ENCODE results near the gene TICRR.

The TICRR gene

DNA sequence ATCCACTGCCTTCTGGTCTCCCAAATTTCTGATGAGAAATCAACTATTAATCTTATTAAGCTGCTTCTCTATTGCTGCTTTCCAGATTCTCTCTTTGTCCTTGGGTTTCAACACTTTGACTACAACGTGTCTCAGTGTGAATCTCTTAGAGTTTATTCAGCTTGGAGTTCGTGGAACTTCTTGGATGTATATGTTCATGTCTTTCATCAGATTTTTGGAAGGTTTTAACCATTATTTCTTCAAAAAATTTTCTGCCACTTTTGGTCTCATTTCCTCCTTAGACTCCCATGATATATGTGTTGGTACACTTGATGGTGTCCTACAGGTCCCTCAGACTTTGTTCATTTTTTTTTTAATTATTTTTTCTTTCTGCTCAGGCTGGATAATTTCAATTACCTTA lies 36.0 kb downstream of the TICRR start:
- peaks cover 3 to 6% of the 10 kb centered on the region in 2 donors for H3K27me3 ChIP-seq (ENCODE audit: control insufficient read depth in 1 of 2, insufficient read depth in 2 of 2, low read length in 2 of 2)
- H3K27ac ChIP-seq (ENCODE audit: low read length): no peak overlapping the region
- peaks cover 2 to 3% of the 10 kb centered on the region in 2 donors for H3K9me3 ChIP-seq (ENCODE audit: control insufficient read depth in 2 of 2, low read length in 2 of 2)
- no peaks in the 10 kb centered on the region for H3K4me1 ChIP-seq (ENCODE audit: control insufficient read depth, insufficient read depth, low read length)
- H3K9ac ChIP-seq (ENCODE audit: low read length in 2 of 2): no peak overlapping the region
- H3K4me3 ChIP-seq (ENCODE audit: low read length in 2 of 2): no peak overlapping the region
- H3K36me3 ChIP-seq (ENCODE audit: control insufficient read depth in 2 of 2, insufficient read depth in 2 of 2, low read length in 2 of 2): no peaks in the 10 kb centered on the region

DNA sequence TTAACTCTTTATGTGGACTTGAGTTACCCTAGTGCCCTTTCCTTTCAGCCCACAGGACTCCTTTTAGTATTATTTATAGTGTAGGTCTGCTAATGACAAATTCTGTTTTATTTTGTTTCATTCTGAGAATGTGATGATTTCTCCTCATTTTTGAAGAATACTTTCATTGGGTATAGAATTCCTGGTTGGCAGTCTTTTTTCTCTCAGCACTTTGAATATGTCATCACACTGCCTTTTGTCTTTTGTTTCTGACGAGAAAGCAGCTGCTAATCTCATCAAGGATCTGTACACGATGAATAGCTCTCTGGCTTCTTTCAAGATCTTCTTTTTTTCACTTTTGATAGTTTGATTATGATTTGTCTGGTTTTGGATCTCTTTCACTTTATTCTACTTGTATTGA lies 37.8 kb downstream of the TICRR start:
- H3K4me3 ChIP-seq (ENCODE audit: low read length in 2 of 2): no peak overlapping the region
- H3K4me1 ChIP-seq (ENCODE audit: control insufficient read depth, insufficient read depth, low read length): no peaks in the 10 kb centered on the region
- no peaks in the 10 kb centered on the region for H3K36me3 ChIP-seq (ENCODE audit: control insufficient read depth in 2 of 2, insufficient read depth in 2 of 2, low read length in 2 of 2)
- peaks cover 2 to 3% of the 10 kb centered on the region in 2 donors for H3K9me3 ChIP-seq (ENCODE audit: control insufficient read depth in 2 of 2, low read length in 2 of 2)
- H3K9ac ChIP-seq (ENCODE audit: low read length in 2 of 2): no peak overlapping the region
- H3K27me3 ChIP-seq (ENCODE audit: control insufficient read depth in 1 of 2, insufficient read depth in 2 of 2, low read length in 2 of 2): peaks cover 3 to 7% of the 10 kb centered on the region in 2 donors
- H3K27ac ChIP-seq (ENCODE audit: low read length): no peak overlapping the region

DNA sequence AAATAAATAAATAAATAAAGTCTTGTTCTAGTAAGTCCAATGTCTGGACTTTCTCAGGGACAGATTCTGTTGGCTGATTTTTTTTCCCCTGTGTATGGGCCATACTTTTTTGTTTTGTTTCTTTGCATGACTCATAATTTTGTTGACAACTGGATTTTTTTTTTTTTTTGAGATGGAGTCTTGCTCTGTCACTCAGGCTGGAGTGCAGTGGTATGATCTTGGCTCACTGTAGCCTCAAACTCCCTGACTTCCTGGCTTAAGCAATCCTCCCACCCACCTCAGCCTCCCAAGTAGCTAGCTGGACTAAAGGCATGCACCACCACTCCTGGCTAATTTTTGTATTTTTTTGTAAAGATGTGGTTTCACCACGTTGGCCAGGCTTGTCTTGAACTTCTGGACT lies 38.9 kb downstream of the TICRR start:
- Histone ChIP-seq H3K27me3 (ENCODE audit: control insufficient read depth in 1 of 2, insufficient read depth in 2 of 2, low read length in 2 of 2) (peaks cover 3 to 7% of the 10 kb centered on the region in 2 donors), H3K27ac (ENCODE audit: low read length) (no peak overlapping the region), H3K9ac (ENCODE audit: low read length in 2 of 2) (no peak overlapping the region), H3K36me3 (ENCODE audit: control insufficient read depth in 2 of 2, insufficient read depth in 2 of 2, low read length in 2 of 2) (no peaks in the 10 kb centered on the region), H3K4me3 (ENCODE audit: low read length in 2 of 2) (no peak overlapping the region), H3K9me3 (ENCODE audit: control insufficient read depth in 2 of 2, low read length in 2 of 2) (peaks cover 2 to 3% of the 10 kb centered on the region in 2 donors), H3K4me1 (ENCODE audit: control insufficient read depth, insufficient read depth, low read length) (no peaks in the 10 kb centered on the region)

DNA sequence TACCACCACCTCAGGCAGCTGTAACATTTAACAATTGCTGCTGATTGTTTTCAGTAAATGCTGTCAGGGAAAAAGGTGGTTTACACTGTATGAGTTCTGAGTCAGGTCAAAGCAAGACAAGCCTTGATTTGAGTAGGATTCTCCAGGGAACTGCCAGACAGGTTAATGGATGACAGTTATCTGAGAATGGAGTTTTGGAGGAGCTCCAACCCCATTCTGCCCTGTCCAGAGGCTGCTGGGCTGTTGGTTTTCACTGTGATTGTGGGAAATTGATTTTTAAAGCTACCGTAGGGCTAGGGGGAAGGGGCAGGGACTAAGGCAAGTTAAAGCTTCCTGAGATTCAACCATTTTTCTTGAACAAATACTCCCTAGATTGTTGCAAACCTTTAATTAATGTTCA lies 39.9 kb downstream of the TICRR start:
- Histone ChIP-seq H3K4me3 (ENCODE audit: low read length in 2 of 2) (no peak overlapping the region), H3K27ac (ENCODE audit: low read length) (no peak overlapping the region), H3K36me3 (ENCODE audit: control insufficient read depth in 2 of 2, insufficient read depth in 2 of 2, low read length in 2 of 2) (no peaks in the 10 kb centered on the region), H3K9me3 (ENCODE audit: control insufficient read depth in 2 of 2, low read length in 2 of 2) (peaks cover 2 to 3% of the 10 kb centered on the region in 2 donors), H3K27me3 (ENCODE audit: control insufficient read depth in 1 of 2, insufficient read depth in 2 of 2, low read length in 2 of 2) (peaks cover 3 to 7% of the 10 kb centered on the region in 2 donors), H3K4me1 (ENCODE audit: control insufficient read depth, insufficient read depth, low read length) (no peaks in the 10 kb centered on the region), H3K9ac (ENCODE audit: low read length in 2 of 2) (no peak overlapping the region)

DNA sequence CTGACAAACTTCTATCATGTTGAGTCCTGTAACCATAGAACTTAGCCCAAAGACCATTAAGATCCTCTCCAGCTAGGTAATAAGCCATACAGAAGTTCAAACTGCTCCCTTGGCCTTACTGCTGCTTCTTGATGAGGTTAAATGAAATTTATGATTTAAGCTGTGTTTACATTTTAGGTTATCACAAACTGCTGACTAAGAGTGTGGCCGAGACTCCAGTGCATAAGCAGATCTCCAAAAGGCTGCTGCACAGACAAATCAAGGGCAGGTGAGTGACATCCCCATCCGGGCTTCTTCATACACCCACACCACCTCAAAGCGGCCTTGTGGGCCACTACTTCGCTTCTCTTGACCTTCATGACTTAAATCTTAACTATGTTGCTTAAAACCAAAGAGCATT lies 41.0 kb downstream of the TICRR start:
- Histone ChIP-seq H3K9me3 (ENCODE audit: control insufficient read depth in 2 of 2, low read length in 2 of 2) (peaks cover 2 to 3% of the 10 kb centered on the region in 2 donors), H3K9ac (ENCODE audit: low read length in 2 of 2) (no peak overlapping the region), H3K4me1 (ENCODE audit: control insufficient read depth, insufficient read depth, low read length) (no peaks in the 10 kb centered on the region), H3K36me3 (ENCODE audit: control insufficient read depth in 2 of 2, insufficient read depth in 2 of 2, low read length in 2 of 2) (no peaks in the 10 kb centered on the region), H3K27me3 (ENCODE audit: control insufficient read depth in 1 of 2, insufficient read depth in 2 of 2, low read length in 2 of 2) (peaks cover 3 to 7% of the 10 kb centered on the region in 2 donors), H3K27ac (ENCODE audit: low read length) (no peak overlapping the region), H3K4me3 (ENCODE audit: low read length in 2 of 2) (no peak overlapping the region)

DNA sequence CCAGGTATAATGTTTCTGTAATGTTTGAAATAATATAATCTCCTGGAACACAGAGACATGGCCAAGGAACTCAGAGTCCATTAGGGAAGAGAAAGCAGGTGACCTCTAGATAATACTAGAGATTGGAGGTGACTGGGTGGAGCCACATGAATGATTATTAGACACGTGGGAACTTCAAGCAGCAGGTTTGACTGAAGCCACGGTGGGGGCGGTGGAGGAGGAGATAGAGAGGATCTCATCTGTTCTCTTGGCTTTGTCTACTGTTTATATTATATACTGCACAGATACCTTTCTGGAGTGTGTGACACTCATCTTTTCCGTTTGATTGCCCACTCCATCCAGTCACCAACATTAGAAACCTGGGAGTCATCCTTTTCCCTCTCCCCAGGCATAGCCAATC lies 46.3 kb downstream of the TICRR start:
- H3K4me1 ChIP-seq (ENCODE audit: control insufficient read depth, insufficient read depth, low read length): no peaks in the 10 kb centered on the region
- H3K9me3 ChIP-seq (ENCODE audit: control insufficient read depth in 2 of 2, low read length in 2 of 2): no peaks in the 10 kb centered on the region
- H3K36me3 ChIP-seq (ENCODE audit: control insufficient read depth in 2 of 2, insufficient read depth in 2 of 2, low read length in 2 of 2): peaks cover 4% of the 10 kb centered on the region in 2 donors
- H3K27me3 ChIP-seq (ENCODE audit: control insufficient read depth in 1 of 2, insufficient read depth in 2 of 2, low read length in 2 of 2): no peaks in the 10 kb centered on the region
- H3K27ac ChIP-seq (ENCODE audit: low read length): no peak overlapping the region
- no peak overlapping the region for H3K4me3 ChIP-seq (ENCODE audit: low read length in 2 of 2)
- H3K9ac ChIP-seq (ENCODE audit: low read length in 2 of 2): no peak overlapping the region

DNA sequence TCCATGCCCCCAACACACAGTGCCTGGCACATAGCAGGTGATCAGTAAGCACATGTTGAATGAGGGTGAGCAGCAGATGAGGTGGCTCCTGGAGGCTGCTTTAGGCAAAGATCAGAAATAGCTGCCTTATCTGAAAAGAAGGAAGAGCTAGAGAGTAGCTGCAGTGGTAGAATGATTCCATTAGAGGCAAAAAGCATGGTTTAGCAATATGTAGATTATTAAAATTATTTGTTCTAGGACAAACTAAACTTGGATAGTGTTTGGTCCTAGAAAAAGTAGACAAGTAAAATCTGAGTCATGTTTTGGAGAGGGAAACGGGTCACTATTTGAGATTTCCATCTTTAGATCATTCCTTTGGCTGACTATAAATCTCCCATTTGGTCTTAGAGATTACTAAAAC lies 47.9 kb downstream of the TICRR start:
- Histone ChIP-seq H3K9me3 (ENCODE audit: control insufficient read depth in 2 of 2, low read length in 2 of 2) (no peaks in the 10 kb centered on the region), H3K27ac (ENCODE audit: low read length) (no peak overlapping the region), H3K4me3 (ENCODE audit: low read length in 2 of 2) (no peak overlapping the region), H3K27me3 (ENCODE audit: control insufficient read depth in 1 of 2, insufficient read depth in 2 of 2, low read length in 2 of 2) (no peaks in the 10 kb centered on the region), H3K9ac (ENCODE audit: low read length in 2 of 2) (no peak overlapping the region), H3K36me3 (ENCODE audit: control insufficient read depth in 2 of 2, insufficient read depth in 2 of 2, low read length in 2 of 2) (peaks cover 4 to 10% of the 10 kb centered on the region in 2 donors), H3K4me1 (ENCODE audit: control insufficient read depth, insufficient read depth, low read length) (no peaks in the 10 kb centered on the region)

DNA sequence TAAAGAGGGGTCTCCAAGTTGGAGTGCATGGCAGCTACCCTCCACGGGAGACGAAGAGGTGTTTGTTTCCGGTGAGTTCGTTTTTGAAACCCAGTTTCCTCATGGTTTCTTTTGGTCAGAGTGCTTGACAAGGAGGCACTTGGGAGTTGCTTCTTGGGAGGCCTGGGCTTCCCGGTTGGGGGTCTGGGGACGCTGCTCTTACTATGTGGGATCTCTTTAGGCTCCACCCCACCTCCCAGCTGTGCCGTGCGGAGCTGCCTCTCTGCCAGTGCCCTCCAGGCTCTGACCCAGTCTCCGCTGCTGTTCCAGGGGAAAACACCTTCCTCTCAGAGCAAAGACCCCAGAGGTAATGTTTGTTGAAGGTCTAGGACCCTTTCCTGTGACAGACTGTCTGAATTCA lies 50.4 kb downstream of the TICRR start:
- no peaks in the 10 kb centered on the region for H3K4me1 ChIP-seq (ENCODE audit: control insufficient read depth, insufficient read depth, low read length)
- H3K9ac ChIP-seq (ENCODE audit: low read length in 2 of 2): no peak overlapping the region
- H3K9me3 ChIP-seq (ENCODE audit: control insufficient read depth in 2 of 2, low read length in 2 of 2): no peaks in the 10 kb centered on the region
- H3K27me3 ChIP-seq (ENCODE audit: control insufficient read depth in 1 of 2, insufficient read depth in 2 of 2, low read length in 2 of 2): no peaks in the 10 kb centered on the region
- no peak overlapping the region for H3K4me3 ChIP-seq (ENCODE audit: low read length in 2 of 2)
- H3K27ac ChIP-seq (ENCODE audit: low read length): no peak overlapping the region
- peaks cover 11 to 27% of the 10 kb centered on the region in 2 donors for H3K36me3 ChIP-seq (ENCODE audit: control insufficient read depth in 2 of 2, insufficient read depth in 2 of 2, low read length in 2 of 2)

DNA sequence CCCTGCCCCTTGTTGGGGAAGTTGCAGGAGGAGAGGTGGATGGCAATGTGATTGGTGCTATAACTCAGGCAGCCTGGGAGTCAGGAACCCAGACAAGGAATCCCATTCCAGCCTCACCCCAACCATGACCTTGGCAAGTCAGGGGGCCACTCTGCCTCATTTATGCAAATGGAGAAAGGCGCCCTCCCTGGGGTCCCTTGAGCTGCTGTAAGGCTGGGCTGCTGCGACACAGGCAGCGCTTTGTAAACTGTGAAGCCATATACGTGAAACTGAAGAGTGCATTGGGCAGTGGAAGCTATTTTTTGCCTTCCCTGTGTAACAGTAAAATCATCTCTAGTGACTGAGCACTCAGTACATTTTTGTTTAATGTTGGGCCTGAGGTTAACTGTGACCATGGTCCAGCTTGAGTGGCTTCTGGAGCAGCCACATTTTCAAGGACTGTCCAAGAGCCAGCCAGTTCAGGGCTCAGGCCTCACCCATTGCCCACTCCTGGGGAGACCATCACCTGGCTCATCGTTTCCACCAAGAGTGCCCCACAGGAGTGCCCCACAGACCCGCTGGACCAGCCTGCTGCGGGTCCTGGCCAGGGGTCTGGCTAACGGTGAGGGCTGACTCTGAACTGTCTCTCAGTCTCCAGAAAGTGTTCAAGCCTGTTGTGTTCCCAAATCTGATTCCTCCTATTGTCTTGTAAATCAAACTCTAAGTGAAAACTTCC lies 52.1 kb downstream of the TICRR start:
- Histone ChIP-seq H3K4me1 (ENCODE audit: control insufficient read depth, insufficient read depth, low read length) (no peaks in the 10 kb centered on the region), H3K4me3 (ENCODE audit: low read length in 2 of 2) (no peak overlapping the region), H3K36me3 (ENCODE audit: control insufficient read depth in 2 of 2, insufficient read depth in 2 of 2, low read length in 2 of 2) (peaks cover 26 to 39% of the 10 kb centered on the region in 2 donors), H3K27ac (ENCODE audit: low read length) (no peak overlapping the region), H3K9ac (ENCODE audit: low read length in 2 of 2) (no peak overlapping the region), H3K9me3 (ENCODE audit: control insufficient read depth in 2 of 2, low read length in 2 of 2) (no peaks in the 10 kb centered on the region), H3K27me3 (ENCODE audit: control insufficient read depth in 1 of 2, insufficient read depth in 2 of 2, low read length in 2 of 2) (no peaks in the 10 kb centered on the region)

DNA sequence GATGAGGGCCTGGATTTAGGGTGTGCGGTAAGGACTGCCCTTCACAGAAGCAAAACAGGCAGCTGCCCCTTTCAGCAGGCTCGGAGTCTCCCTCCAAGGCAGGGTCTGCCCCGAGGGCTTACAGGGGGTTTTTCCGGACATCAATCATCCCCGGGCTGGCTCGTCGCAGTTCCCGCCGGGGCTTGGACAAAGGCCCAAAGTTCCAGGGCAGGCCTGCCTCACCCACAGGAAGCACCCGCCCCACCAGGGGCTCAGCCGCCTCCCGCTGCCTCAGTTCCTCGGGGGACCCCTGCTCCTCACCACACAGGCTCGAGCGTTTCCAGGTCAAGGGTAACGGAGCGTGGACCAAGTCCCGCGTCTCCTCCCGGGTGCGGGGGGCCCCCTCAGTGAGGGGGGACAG lies 53.0 kb downstream of the TICRR start:
- Histone ChIP-seq H3K9ac (ENCODE audit: low read length in 2 of 2) (no peak overlapping the region), H3K27ac (ENCODE audit: low read length) (no peak overlapping the region), H3K4me3 (ENCODE audit: low read length in 2 of 2) (no peak overlapping the region), H3K9me3 (ENCODE audit: control insufficient read depth in 2 of 2, low read length in 2 of 2) (no peaks in the 10 kb centered on the region), H3K36me3 (ENCODE audit: control insufficient read depth in 2 of 2, insufficient read depth in 2 of 2, low read length in 2 of 2) (peaks cover 33 to 47% of the 10 kb centered on the region in 2 donors), H3K4me1 (ENCODE audit: control insufficient read depth, insufficient read depth, low read length) (no peaks in the 10 kb centered on the region), H3K27me3 (ENCODE audit: control insufficient read depth in 1 of 2, insufficient read depth in 2 of 2, low read length in 2 of 2) (no peaks in the 10 kb centered on the region)

Measured in stomach smooth muscle (tissue), 2 donors.